K562 (cell line): ENCODE measurements around the gene TRIAP1. TPM values are rescaled to one million over a fixed set of nuclear protein-coding genes. Genes with fewer than 3 reads are reported as not detected.

Source experiments
- DDX20 ChIP-seq: fragments of 450-650 bp; IDR thresholded peaks from 2 replicates; pipeline ENCODE4 v1.6.1; 2016; ENCODE audit warnings: missing genetic modification characterization, low read depth, mild to moderate bottlenecking, missing compliant biosample characterization, moderate library complexity
- EP400 ChIP-seq: fragments of 450-650 bp; IDR thresholded peaks from 2 replicates; pipeline ENCODE4 v1.6.1; 2017; ENCODE audit warnings: antibody characterized with exemption, mild to moderate bottlenecking, moderate library complexity
- EWSR1 ChIP-seq: fragments of 450-650 bp; IDR thresholded peaks from 2 replicates; pipeline ENCODE4 v1.6.1; 2018; ENCODE audit warnings: borderline replicate concordance, mild to moderate bottlenecking, low read depth, moderate library complexity; ENCODE audit not compliant: partially characterized antibody
- HOMEZ ChIP-seq: fragments of 250-450 bp; sonication (Bioruptor Pico); IDR thresholded peaks from 2 replicates; pipeline ENCODE4 v1.4.0; 2020; ENCODE audit warnings: mild to moderate bottlenecking, moderate library complexity
- LEF1 ChIP-seq: fragments of 450-650 bp; IDR thresholded peaks from 2 replicates; pipeline ENCODE4 v1.6.1; 2016; ENCODE audit warnings: mild to moderate bottlenecking
- NCOA1 ChIP-seq: fragments of 450-650 bp; IDR thresholded peaks from 2 replicates; pipeline ENCODE4 v1.6.1; 2016; ENCODE audit warnings: low read depth
- NFE2L1 ChIP-seq: fragments of 450-650 bp; IDR thresholded peaks from 2 replicates; pipeline ENCODE4 v1.6.1; 2016; ENCODE audit warnings: missing genetic modification characterization, low read depth, mild to moderate bottlenecking, missing compliant biosample characterization, moderate library complexity, borderline replicate concordance
- PHTF2 ChIP-seq: fragments of 250-450 bp; sonication (Bioruptor Pico); IDR thresholded peaks from 2 replicates; pipeline ENCODE4 v1.5.0; 2021; ENCODE audit warnings: mild to moderate bottlenecking
- PTBP1 ChIP-seq: fragments of 200-400 bp; formaldehyde crosslinking; IDR thresholded peaks from 2 replicates; pipeline ENCODE4 v1.6.1; 2017; ENCODE audit warnings: low read depth, low read length
- SMAD4 ChIP-seq: fragments of 250-450 bp; sonication (Bioruptor Pico); conservative IDR thresholded peaks from 2 replicates; pipeline ENCODE4 v1.8.0; 2021; ENCODE audit warnings: inconsistent platforms, mild to moderate bottlenecking, moderate library complexity
- ZNF124 ChIP-seq: sonication (generic); formaldehyde crosslinking; IDR thresholded peaks from 2 replicates; pipeline ENCODE4 v1.8.1; 2022; ENCODE audit warnings: missing genetic modification reagents
- ZNF140 ChIP-seq: fragments of 250-450 bp; sonication (Bioruptor Pico); IDR thresholded peaks from 2 replicates; pipeline ENCODE4 v1.8.0; 2021; ENCODE audit warnings: moderate library complexity, mild to moderate bottlenecking, inconsistent platforms
- ZNF57 ChIP-seq: fragments of 450-650 bp; formaldehyde crosslinking; IDR thresholded peaks from 2 replicates; pipeline ENCODE4 v1.4.0; 2020; ENCODE audit warnings: mild to moderate bottlenecking, moderate library complexity
- polyA plus RNA-seq, 8 experiments: library from polyadenylated mRNA; depleted of rRNA in 4 of 8; stranded (reverse) in 5 of 8; unstranded in 3 of 8; fragments of >200 nt; fragmentation: Nextera tagmentation in 2 of 8; fragmentation: Illumina TruSeq in 1 of 8; extraction: Ambion mirVana in 2 of 8; extraction: Trizol in 1 of 8; gene quantifications; 2 replicates each; pipeline versions ENCODE4 v1.2.1 to v1.2.3, GENCODE V29; 2011 to 2014; ENCODE audit warnings: inconsistent platforms in 1 of 8, missing spikeins in 1 of 8
- total RNA-seq, 7 experiments: library from RNA; depleted of rRNA in 6 of 7; stranded (reverse); fragments of >200 nt in 6 of 7; fragmentation: Illumina TruSeq in 2 of 7; extraction: Trizol in 2 of 7; gene quantifications; 2 replicates each; pipeline versions ENCODE4 v1.2.1 to v1.2.3, GENCODE V29; 2011 to 2021; ENCODE audit warnings: low replicate concordance in 1 of 7
- TF ChIP-seq, protein P1 (sequence below): fragments of 250-450 bp; sonication (Bioruptor Pico); IDR thresholded peaks from 2 replicates; pipeline ENCODE4 v1.4.0; 2020; ENCODE audit warnings: mild to moderate bottlenecking
- TF ChIP-seq, protein P2 (sequence below): conservative IDR thresholded peaks from 2 replicates; pipeline ENCODE4 v1.6.1; 2011; ENCODE audit warnings: low read depth, mild to moderate bottlenecking, low read length; ENCODE audit not compliant: control insufficient read depth
- TF ChIP-seq, protein P3 (sequence below): fragments of 450-650 bp; conservative IDR thresholded peaks from 2 replicates; pipeline ENCODE4 v1.6.1; 2016; ENCODE audit warnings: missing genetic modification characterization, low read depth, mild to moderate bottlenecking, control low read depth, missing compliant biosample characterization

Gene TRIAP1
- total and polyA plus RNA-seq, 9 of the 15 experiments (the other 6 are each of a cell fraction or from before 2014, with no cell fraction given), result 37.3 to 354 (median 65.4) TPM

- TF ChIP-seq, protein P1, sequence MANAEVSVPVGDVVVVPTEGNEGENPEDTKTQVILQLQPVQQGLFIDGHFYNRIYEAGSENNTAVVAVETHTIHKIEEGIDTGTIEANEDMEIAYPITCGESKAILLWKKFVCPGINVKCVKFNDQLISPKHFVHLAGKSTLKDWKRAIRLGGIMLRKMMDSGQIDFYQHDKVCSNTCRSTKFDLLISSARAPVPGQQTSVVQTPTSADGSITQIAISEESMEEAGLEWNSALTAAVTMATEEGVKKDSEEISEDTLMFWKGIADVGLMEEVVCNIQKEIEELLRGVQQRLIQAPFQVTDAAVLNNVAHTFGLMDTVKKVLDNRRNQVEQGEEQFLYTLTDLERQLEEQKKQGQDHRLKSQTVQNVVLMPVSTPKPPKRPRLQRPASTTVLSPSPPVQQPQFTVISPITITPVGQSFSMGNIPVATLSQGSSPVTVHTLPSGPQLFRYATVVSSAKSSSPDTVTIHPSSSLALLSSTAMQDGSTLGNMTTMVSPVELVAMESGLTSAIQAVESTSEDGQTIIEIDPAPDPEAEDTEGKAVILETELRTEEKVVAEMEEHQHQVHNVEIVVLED, result peak; percentile 85
- TF ChIP-seq NCOA1 (no peak), ZNF124 (CRISPR knock-in tag) (no peak), ZNF57 (CRISPR knock-in tag) (no peak), ZNF140 (no peak), EWSR1 (no peak), PTBP1 (no peak), EP400 (peak; percentile 99), SMAD4 (CRISPR knock-in tag) (peak; percentile 83), HOMEZ (CRISPR knock-in tag) (no peak), DDX20 (tag) (no peak), LEF1 (no peak), PHTF2 (no peak), NFE2L1 (no peak)
- TF ChIP-seq, protein P2, sequence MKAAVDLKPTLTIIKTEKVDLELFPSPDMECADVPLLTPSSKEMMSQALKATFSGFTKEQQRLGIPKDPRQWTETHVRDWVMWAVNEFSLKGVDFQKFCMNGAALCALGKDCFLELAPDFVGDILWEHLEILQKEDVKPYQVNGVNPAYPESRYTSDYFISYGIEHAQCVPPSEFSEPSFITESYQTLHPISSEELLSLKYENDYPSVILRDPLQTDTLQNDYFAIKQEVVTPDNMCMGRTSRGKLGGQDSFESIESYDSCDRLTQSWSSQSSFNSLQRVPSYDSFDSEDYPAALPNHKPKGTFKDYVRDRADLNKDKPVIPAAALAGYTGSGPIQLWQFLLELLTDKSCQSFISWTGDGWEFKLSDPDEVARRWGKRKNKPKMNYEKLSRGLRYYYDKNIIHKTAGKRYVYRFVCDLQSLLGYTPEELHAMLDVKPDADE, result peak; percentile 86
- TF ChIP-seq, protein P3, sequence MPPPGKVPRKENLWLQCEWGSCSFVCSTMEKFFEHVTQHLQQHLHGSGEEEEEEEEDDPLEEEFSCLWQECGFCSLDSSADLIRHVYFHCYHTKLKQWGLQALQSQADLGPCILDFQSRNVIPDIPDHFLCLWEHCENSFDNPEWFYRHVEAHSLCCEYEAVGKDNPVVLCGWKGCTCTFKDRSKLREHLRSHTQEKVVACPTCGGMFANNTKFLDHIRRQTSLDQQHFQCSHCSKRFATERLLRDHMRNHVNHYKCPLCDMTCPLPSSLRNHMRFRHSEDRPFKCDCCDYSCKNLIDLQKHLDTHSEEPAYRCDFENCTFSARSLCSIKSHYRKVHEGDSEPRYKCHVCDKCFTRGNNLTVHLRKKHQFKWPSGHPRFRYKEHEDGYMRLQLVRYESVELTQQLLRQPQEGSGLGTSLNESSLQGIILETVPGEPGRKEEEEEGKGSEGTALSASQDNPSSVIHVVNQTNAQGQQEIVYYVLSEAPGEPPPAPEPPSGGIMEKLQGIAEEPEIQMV (tag), result no peak
Measured at GRCh38 chr12:120445911-120446843, at the start of gene TRIAP1, which contains the start of gene GATC (continued).
